GM21381 (cell line): ENCODE results near the gene RHOA.
"Not testable (repeated sequence)": the region's sequence is repeated elsewhere in the genome, so short reads cannot be mapped to it uniquely, and the experiment has no call there.

ENCODE experiments used
- ATAC-seq: cut with Tn5 transposase; IDR thresholded peaks from one replicate; pipeline ENCODE4 v1.9.1; 2021; ENCODE audit warnings: mild to moderate bottlenecking, moderate library complexity; ENCODE audit not compliant: unreplicated experiment

RHOA gene

DNA sequence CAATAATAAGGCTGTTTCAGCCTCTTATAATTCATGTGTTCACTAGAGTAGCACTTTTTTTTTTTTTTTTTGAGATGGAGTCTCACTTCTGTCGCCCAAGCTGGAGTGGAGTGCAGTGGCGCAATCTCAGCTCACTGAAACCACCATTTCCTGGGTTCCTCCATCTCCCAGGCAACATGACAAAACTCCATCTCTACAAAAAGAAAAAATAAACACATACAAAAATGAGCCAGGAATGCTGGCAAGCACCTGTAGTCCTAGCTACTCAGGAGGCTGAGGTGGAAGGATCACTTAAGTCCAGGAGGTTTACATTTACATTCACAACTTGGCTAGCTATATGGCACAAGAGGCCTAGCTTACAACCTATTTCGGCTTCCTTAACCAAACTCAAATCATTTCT lies 78.7 kb downstream of the RHOA start:
- no peak for ATAC-seq

DNA sequence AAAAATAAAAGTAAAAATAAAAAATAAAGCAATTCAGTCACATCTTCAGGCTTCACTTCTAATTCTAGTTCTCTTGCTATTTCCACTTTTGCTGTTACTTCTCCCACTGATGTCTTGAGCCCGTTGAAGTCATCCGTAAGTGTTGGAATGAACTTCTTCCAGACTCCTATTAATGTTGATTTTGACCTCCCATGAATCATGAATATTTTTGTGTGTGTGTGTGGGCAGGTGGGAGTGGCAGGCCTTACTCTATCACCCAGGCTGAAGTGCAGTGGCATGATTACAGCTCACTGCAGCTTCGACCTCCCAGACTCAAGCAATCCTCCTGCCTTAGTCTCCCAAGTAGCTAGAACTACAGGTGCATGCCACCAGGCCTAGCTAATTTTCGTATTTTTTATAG lies 82.6 kb downstream of the RHOA start:
- no peak for ATAC-seq

DNA sequence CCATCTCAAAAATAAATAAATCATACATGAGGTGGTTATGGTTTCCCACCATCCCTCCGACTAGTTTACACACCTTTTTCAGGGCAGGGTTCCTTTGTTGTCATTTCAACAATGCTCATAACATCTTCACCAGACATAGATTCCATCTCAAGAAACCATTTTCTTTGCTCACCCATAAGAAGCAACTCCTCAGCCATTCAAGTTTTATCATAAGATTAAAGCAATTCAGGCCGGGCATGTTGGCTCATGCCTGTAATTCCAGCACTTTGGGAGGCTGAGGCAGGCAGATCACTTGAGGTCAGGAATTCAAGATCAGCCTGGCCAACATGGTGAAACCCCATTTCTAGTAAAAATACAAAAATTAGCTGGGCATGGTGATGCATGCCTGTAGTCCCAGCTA lies 83.4 kb downstream of the RHOA start:
- ATAC-seq, result not testable (repeated sequence)

DNA sequence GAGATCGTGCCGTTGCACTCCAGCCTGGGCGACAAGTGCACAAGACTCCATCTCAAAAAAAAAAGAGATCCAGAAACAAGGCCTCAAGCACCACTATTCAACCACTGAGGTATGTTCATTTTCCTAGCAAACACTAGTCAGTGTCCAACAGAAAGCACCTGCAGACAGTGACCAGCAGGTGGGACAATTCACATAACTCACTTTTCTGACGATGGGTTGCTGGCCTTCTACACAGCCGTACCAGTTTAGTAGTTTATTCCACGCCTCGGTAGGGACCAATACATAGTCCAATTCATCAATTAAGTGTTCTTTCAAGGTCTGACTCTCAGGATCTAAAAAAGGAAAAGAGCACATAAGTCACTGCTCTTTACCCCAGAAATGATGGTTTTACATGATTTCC lies 84.3 kb downstream of the RHOA start:
- ATAC-seq, result no peak

DNA sequence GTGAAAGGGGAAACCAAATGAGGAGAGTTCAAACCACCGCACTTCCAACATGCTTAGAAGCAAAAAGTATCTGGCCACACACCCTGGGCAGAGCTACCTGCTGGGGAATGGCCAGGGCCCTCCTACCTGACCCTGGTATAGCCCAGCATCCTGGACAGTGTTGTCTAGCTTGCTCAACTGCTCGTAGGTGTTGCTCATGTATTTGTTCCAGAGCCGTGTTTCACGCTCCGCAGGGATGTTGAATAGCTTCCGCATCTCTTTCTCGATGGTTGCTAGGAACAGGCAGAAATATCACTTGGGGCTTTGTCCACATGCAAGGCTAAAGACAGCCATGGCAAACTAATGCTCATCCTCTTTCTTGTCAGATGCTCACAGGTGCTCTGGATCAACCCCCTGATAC lies 87.0 kb downstream of the RHOA start:
- ATAC-seq, result no peak

DNA sequence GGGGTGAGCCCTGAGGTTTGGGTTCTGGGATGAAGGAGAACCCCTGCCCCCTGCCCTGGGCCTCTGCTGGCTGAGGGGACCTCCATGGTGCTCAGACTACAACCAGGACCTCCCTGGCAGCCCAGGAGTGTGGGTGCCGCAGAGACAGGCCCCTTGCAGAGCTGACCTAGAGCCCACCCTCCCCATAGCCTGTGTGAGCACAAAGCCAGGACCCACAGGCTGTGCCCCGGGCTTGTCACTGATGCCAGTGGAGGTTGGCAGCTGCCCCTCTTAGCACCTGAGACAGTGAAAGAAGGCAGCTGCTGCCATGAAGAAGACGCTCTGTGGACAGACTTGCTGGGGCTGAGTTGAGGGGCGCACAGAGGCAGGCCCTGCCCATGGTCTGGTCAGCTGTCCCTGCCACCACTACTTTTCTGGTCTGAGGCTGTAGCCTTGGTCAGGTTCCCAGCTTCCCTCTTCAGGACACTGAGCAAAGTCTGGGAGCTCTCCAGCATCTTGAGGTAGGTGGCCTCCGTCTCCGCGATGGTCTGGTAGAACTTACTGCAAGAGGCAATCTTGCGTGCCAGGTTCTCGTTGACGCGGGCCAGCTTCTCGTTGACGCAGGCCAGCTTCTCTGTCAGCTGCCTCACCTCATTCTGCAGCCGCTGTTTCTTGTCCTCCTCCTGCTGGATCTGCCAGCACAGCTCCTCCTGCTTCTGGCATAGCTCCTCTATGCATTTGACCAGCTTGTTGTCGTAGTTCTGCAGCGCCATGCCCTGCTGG lies 94.9 kb downstream of the RHOA start:
- ATAC-seq, result no peak

DNA sequence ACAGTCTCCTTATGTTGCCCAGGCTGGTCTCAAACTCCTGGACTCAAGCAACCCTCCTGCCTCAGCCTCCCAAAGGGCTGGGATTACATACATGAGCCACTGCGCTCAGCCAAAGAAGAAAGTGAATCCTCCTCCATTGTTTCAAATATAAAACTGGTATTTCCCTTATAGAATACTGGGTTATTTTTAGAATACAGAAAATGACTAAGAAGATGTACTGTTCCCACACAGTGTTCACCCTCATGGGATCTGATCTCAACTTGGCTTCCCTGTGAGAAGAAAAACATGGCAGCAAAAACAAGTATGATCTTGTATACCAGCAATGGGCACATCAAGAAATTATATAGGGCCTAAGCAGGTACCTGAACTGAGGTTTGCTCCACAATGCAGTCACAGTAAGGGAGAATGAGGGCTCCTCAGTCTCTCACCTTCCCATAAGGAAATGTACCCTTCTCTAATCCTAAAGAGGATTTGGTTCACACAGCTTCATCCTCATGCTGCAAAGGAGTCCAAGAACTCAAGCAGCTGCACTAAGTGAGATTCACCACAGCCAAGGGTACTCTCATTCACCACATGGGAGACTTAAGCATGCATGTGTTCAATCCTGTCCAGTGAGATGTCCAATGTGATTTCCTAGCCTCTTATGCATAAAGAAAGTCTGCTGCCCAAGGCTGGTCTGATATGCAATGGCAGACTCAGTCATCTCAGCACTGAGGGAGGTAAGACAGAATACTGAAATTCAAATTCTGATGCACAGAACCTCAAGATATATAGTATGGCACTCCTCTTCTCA lies 97.7 kb downstream of the RHOA start:
- no peak for ATAC-seq

DNA sequence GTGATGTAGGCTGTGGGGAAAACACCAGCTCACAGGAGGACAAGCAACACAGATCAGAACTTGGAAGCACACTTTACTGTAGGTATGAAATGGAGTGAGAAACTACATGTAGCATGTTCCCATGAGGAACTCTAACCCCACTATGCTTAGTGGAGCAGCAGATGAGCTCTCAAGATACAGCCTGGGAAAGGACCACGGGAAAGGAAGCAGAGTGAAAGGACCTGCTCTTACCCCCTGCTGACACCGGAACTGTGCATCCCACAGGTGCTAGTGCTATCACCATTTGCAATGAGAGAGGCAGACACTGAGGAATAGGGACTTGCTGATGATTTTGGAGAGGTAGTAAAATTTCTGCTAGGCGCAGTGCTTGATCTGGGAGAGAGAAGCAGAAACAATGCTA lies 100.5 kb downstream of the RHOA start:
- ATAC-seq, result no peak

DNA sequence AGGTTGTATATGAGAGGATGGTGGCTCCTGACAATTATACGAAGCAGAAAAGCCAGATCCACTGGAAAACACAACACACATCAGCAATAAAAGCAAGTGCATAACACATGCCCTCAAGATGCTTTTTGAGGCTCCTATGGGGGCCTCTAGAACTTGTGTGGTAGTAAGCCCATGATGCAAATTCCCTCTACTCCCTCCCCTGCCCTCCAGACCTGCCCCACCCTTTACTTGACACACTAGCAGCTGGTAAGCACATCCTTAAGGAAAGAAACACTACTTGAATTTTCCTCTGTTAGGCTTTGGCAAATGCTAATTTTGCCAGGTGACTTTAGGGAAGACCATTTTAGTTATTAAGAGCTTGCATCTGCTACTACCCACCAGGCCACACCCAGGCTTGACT lies 101.1 kb downstream of the RHOA start:
- ATAC-seq, result no peak
